WERI-Rb-1 (cell line): Measurements from ENCODE around the gene SCT.
A peak's percentile ranks its signal among the peaks of the same experiment; 100 is the strongest.

Source experiments
- DNase-seq: peaks from one replicate; pipeline ENCODE4 v3.0.0-alpha.2; 2020
- H3K27ac ChIP-seq: fragments of 250-450 bp; sonication (Bioruptor Pico); 2 replicates; pipeline ENCODE4 v1.5.1; 2020; ENCODE audit warnings: mild to moderate bottlenecking, moderate library complexity
- H3K27me3 ChIP-seq: fragments of 250-450 bp; sonication (Bioruptor Pico); 2 replicates; pipeline ENCODE4 v1.5.1; 2021; ENCODE audit warnings: mild to moderate bottlenecking, low read depth, moderate library complexity; ENCODE audit not compliant: insufficient read depth, severe bottlenecking
- H3K36me3 ChIP-seq: fragments of 250-450 bp; sonication (Bioruptor Pico); 2 replicates; pipeline ENCODE4 v1.5.1; 2020; ENCODE audit warnings: mild to moderate bottlenecking, moderate library complexity
- H3K4me3 ChIP-seq: 2 replicates; pipeline ENCODE4 v1.5.1; 2011; ENCODE audit warnings: low read depth, mild to moderate bottlenecking, control low read depth, low read length
- H3K9me3 ChIP-seq: fragments of 250-450 bp; sonication (Bioruptor Pico); 2 replicates; pipeline ENCODE4 v1.5.1; 2021; ENCODE audit warnings: mild to moderate bottlenecking, moderate library complexity; ENCODE audit not compliant: severe bottlenecking
- TF ChIP-seq, protein P1 (sequence below): IDR thresholded peaks from 2 replicates; pipeline ENCODE4 v1.5.1; 2011; ENCODE audit warnings: low read depth, mild to moderate bottlenecking, control low read depth, inconsistent platforms, low read length

Gene SCT

DNA sequence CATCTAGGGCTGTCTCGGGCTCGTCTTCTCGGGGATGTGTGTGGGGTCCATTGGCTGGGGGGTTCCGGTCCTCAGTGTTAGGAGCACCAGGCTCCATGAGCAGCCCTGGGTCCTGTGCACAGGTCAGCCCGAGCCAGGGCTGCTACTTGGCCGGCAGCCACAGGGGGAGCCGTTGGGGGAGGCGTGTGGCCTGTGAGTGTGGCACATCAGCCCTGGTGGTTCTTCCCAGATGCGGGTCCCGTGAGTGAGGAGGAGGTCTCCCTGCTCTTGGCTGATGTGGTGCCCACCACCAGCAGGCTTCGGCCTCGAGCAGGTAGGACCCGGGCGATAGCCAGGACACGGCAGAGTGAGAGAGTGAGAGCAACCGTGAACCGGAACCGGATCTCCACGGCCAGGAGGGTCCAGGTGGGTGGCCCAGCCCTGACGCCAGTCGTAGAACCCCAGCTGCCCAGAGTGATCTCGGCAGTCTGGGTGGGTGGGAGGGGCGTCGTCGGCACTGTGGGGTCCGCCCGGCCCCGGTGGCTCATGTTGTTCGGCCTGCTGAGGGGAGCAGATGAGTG, 29.7 kb downstream of the SCT start:
- no peak for DNase-seq
- Histone ChIP-seq H3K36me3 (peaks cover 90% of the 10 kb centered on the region), H3K4me3 (no peak overlapping the region), H3K27ac (no peak overlapping the region), H3K9me3 (no peaks in the 10 kb centered on the region), H3K27me3 (no peaks in the 10 kb centered on the region)
- TF ChIP-seq, protein P1, sequence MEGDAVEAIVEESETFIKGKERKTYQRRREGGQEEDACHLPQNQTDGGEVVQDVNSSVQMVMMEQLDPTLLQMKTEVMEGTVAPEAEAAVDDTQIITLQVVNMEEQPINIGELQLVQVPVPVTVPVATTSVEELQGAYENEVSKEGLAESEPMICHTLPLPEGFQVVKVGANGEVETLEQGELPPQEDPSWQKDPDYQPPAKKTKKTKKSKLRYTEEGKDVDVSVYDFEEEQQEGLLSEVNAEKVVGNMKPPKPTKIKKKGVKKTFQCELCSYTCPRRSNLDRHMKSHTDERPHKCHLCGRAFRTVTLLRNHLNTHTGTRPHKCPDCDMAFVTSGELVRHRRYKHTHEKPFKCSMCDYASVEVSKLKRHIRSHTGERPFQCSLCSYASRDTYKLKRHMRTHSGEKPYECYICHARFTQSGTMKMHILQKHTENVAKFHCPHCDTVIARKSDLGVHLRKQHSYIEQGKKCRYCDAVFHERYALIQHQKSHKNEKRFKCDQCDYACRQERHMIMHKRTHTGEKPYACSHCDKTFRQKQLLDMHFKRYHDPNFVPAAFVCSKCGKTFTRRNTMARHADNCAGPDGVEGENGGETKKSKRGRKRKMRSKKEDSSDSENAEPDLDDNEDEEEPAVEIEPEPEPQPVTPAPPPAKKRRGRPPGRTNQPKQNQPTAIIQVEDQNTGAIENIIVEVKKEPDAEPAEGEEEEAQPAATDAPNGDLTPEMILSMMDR, result peak; percentile 64

DNA sequence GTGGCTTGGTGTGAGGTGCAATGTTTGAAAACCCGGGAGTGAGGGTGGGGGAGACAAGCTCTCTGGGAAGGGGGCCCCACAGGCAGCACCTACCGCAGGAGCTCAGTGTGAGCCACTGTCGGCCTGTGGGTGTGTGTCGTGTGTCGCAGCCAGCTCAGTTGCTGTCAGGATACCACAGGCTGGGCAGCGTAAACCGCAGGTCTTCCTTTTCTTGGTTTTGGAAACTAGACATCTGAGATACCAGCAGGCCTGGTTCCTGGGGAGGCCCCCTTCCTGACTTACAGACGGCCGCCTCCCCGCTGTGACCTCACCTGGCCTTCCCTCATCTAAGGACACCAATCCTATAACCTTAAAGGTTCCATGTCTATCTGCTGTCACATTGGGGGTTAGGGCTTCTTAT, 30.6 kb downstream of the SCT start:
- H3K9me3 ChIP-seq, result no peaks in the 10 kb centered on the region
- TF ChIP-seq, protein P1, result no peak
- H3K27me3 ChIP-seq, result no peaks in the 10 kb centered on the region
- peaks cover 87% of the 10 kb centered on the region for H3K36me3 ChIP-seq
- no peak for DNase-seq
- H3K27ac ChIP-seq, result no peak overlapping the region
- H3K4me3 ChIP-seq, result no peak overlapping the region

DNA sequence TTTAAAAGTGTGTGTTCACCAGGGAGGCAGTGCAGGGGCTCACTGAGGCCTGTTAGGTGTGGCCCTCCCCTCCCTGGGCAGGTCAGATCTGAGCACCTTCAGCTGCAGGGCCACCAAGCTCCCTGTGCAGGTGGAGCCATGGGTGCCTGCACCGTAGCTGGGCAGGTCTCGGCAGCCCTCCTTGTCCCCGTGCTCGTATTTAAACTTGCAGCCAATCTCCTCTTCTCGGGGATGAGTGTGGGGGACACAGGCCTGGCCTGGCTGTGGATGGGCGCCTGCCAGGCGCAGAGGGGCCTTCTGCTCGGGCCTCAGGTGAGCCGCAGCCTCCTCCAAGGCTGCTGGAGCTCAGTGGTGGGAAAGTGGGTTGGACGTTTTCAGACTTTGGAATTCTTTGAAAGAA, 31.6 kb downstream of the SCT start:
- Histone ChIP-seq H3K27ac (no peak overlapping the region), H3K27me3 (no peaks in the 10 kb centered on the region), H3K36me3 (peaks cover 88% of the 10 kb centered on the region), H3K4me3 (no peak overlapping the region), H3K9me3 (no peaks in the 10 kb centered on the region)
- DNase-seq, result no peak
- TF ChIP-seq, protein P1, result no peak

DNA sequence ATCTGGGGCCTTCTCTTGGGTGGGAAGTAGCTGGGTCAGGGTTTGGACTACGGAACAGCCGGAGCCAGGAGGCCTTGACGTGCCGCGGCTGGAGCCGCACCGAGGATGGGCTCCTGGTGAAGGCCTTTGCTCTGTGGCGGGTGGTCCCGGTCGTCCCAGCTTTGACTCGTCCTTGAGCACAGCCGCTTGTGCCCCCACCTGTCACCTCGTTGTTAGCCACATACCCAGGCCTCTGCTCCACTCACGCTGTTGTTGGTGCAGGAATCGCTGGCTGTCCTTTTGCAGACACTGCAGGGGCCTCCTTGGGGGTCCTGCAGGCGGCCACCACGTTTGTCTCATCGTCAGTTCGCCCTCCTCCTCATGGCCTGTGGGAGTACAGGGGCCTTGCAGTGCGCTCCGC, 33.6 kb downstream of the SCT start:
- Histone ChIP-seq H3K4me3 (no peak overlapping the region), H3K9me3 (no peaks in the 10 kb centered on the region), H3K27ac (no peak overlapping the region), H3K36me3 (peaks cover 88% of the 10 kb centered on the region), H3K27me3 (no peaks in the 10 kb centered on the region)
- TF ChIP-seq, protein P1, result no peak
- DNase-seq, result no peak

DNA sequence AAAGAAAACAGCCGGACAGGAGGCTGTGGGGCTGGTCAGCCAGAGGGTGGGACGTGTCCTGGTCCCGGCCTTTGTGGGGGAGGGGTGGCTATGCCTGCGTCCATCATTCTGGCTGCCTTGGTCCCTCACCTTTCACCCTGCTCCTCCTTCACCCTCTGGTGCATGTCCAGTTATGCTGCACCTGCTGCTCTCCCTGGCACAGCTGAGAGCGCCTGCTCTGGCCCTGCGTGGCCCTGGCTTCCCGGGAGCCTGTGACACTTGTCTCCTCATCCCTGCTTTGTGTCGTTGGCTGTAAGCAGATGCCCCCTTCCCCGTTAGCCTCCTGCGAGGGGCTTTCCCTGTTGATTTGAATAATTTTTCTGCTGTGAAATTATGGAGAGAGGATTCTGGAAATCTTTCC, 34.1 kb downstream of the SCT start:
- Histone ChIP-seq H3K36me3 (peaks cover 88% of the 10 kb centered on the region), H3K9me3 (no peaks in the 10 kb centered on the region), H3K27me3 (no peaks in the 10 kb centered on the region), H3K4me3 (no peak overlapping the region), H3K27ac (no peak overlapping the region)
- TF ChIP-seq, protein P1, result no peak
- DNase-seq, result no peak

DNA sequence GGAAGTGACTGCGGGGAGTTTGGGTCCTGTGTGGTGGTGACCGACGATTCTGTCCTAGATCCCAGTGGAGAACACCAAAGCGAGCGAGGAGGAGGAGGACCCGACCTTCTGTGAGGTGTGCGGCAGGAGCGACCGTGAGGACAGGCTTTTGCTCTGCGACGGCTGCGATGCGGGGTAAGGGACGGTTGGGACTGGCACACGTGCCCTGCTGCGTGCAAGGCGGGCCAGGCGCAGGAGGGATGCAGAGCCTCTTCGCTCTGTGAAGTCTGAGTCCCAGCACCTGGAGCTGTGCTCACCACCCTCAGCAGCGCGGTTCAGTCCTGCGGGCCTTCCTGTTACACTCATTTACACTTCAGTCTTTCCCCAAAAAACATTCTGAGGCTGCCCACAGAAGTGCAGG, 34.5 kb downstream of the SCT start:
- Histone ChIP-seq H3K9me3 (no peaks in the 10 kb centered on the region), H3K27me3 (no peaks in the 10 kb centered on the region), H3K4me3 (no peak overlapping the region), H3K36me3 (peaks cover 89% of the 10 kb centered on the region), H3K27ac (no peak overlapping the region)
- TF ChIP-seq, protein P1, result no peak
- no peak for DNase-seq
